Measurements from ENCODE around the gene CALM3. TPM values are rescaled to one million over a fixed set of nuclear protein-coding genes. Genes with fewer than 3 reads are reported as not detected.

CALM3 gene
- total and polyA plus RNA-seq, 2 of the 4 experiments (the other 2 are of a cell fraction), result 91.6 to 501 TPM

- Histone ChIP-seq H3K4me1 (ENCODE audit: control insufficient read depth, insufficient read depth, low read length) (no peaks in the 10 kb centered on the region), H4K91ac (ENCODE audit: insufficient read depth, low read depth, low read length) (no peak overlapping the region), H3K9me3 (ENCODE audit: control insufficient read depth, insufficient read depth, low read length) (peaks cover 11% of the 10 kb centered on the region), H3K4me3 (ENCODE audit: insufficient read depth, low read depth, low read length) (no peak overlapping the region), H3K4me2 (ENCODE audit: low read depth, low read length) (no peak overlapping the region), H3K79me1 (ENCODE audit: low read depth in 1 of 2, low read length in 2 of 2) (no peaks in the 10 kb centered on the region), H3K4ac (ENCODE audit: low read depth, low read length) (no peak overlapping the region), H3K36me3 (ENCODE audit: control insufficient read depth, insufficient read depth, low read length) (no peaks in the 10 kb centered on the region), H2AK9ac (replicated peaks; ENCODE audit: low read depth, low read length, poor library complexity) (no peak overlapping the region), H3K27me3 (ENCODE audit: control insufficient read depth, insufficient read depth, low read length) (peaks cover 6% of the 10 kb centered on the region), H3K9ac (ENCODE audit: low read depth, low read length) (no peak overlapping the region), H3K14ac (replicated peaks; ENCODE audit: low read depth, low read length) (no peak overlapping the region), H2BK15ac (ENCODE audit: low read depth, low read length) (no peak overlapping the region), H3K27ac (ENCODE audit: insufficient read depth, low read length) (no peak overlapping the region), H4K5ac (ENCODE audit: low read depth, low read length) (no peak overlapping the region), H3K23ac (ENCODE audit: low read depth, low read length) (no peak overlapping the region), H2AK5ac (ENCODE audit: low read depth, low read length) (no peak overlapping the region), H2BK120ac (ENCODE audit: low read depth, low read length) (no peak overlapping the region), H3K9me1 (ENCODE audit: insufficient read depth, low read length) (no peaks in the 10 kb centered on the region), H3K18ac (ENCODE audit: low read depth, low read length) (no peak overlapping the region), H3K56ac (ENCODE audit: extremely low read depth, insufficient read depth, low read length) (no peak overlapping the region), H4K8ac (ENCODE audit: low read depth in 2 of 2, low read length in 2 of 2) (no peak overlapping the region), H4K20me1 (ENCODE audit: insufficient read depth, low read length) (no peaks in the 10 kb centered on the region), H2BK5ac (ENCODE audit: low read depth, low read length, poor library complexity, severe bottlenecking) (no peak overlapping the region), H2AFZ (replicated peaks; ENCODE audit: low read length, poor library complexity) (no peak overlapping the region), H2BK20ac (ENCODE audit: low read depth, low read length) (no peak overlapping the region)
- ChIA-PET POLR2A (ENCODE audit: unreplicated experiment) (no interaction called here), CTCF (no interaction called here)
- dilution Hi-C loops (cut with HindIII; ENCODE audit: low sequenced_read_pairs, unreplicated experiment) (no loop called here), intact Hi-C loops (cut with micrococcal nuclease) (loop anchor here (10.0 kb wide), 1 partner anchor 438 kb away; no protein-coding TSS in a partner anchor), in situ Hi-C loops (cut with MboI; ENCODE audit: low sequenced_read_pairs) (no loop called here)
- no peak for TF ChIP-seq SMC3 (IDR thresholded peaks at IDR 0.05; ENCODE audit: low read depth, low read length)
- TF ChIP-seq MXI1 (IDR thresholded peaks at IDR 0.05; ENCODE audit: borderline replicate concordance, low read depth, low read length), result no peak
- no peak for TF ChIP-seq FOS (IDR thresholded peaks at IDR 0.05; ENCODE audit: low read depth, low read length)
- no peak for TF ChIP-seq ELK1 (IDR thresholded peaks at IDR 0.05; ENCODE audit: borderline replicate concordance, low read depth, low read length)
- TF ChIP-seq RFX5 (IDR thresholded peaks at IDR 0.05; ENCODE audit: low read depth, low read length), result no peak
- TF ChIP-seq BHLHE40 (IDR thresholded peaks at IDR 0.05; ENCODE audit: low read depth, low read length), result no peak
- no peak for TF ChIP-seq NFE2L2 (IDR thresholded peaks at IDR 0.05; ENCODE audit: low read depth, low read length)
- TF ChIP-seq CEBPB (IDR thresholded peaks at IDR 0.05; ENCODE audit: low read depth, low read length), result no peak
- no TSS peak for BruUV-seq (replicated peaks)
- ATAC-seq (ENCODE audit: low read depth) (no peak), DNase-seq (no peak)
- WGBS, 2 experiments (ENCODE audit: extremely low coverage in 2 of 2, insufficient read length in 1 of 2), result no CpG with 5 or more reads among the region's 1 CpG
Observed at GRCh38 chr19:46552891-46553290, 48.2 kb upstream of the CALM3 start.

Measured in IMR-90 (cell line).